CD14-positive monocyte (primary cell): ENCODE measurements around the gene FAM83G. TPM values are rescaled to one million over a fixed set of nuclear protein-coding genes. Genes with fewer than 3 reads are reported as not detected.

Experiments
- DNase-seq, 3 donors: peaks; one replicate each; pipeline ENCODE4 v3.0.0-alpha.2; 2011 to 2022
- H2AFZ ChIP-seq: 2 replicates; pipeline ENCODE4 v1.6.0; 2012; ENCODE audit warnings: mild to moderate bottlenecking, low read depth, low read length, inconsistent platforms; ENCODE audit not compliant: insufficient read depth, poor library complexity, severe bottlenecking
- H3K27ac ChIP-seq, 2 donors: 1 replicate in 1 of 2; 2 replicates in 1 of 2; pipeline ENCODE4 v1.5.1; 2012 to 2013; ENCODE audit warnings: low read length in 2 of 2, control low read depth in 1 of 2, inconsistent platforms in 1 of 2, low read depth in 1 of 2, mild to moderate bottlenecking in 1 of 2
- H3K27me3 ChIP-seq, 2 donors: one replicate each; pipeline versions ENCODE4 v1.6.0 to v1.6.1; 2011 to 2013; ENCODE audit warnings: low read length in 2 of 2; ENCODE audit not compliant: control insufficient read depth in 2 of 2, insufficient read depth in 2 of 2
- H3K36me3 ChIP-seq, 2 donors: replicated peaks in 1 of 2; 1 replicate in 1 of 2; 2 replicates in 1 of 2; pipeline versions ENCODE4 v1.5.1 to v1.6.1; 2012 to 2013; ENCODE audit warnings: low read length in 2 of 2, control low read depth in 1 of 2, inconsistent platforms in 1 of 2, mild to moderate bottlenecking in 1 of 2; ENCODE audit not compliant: insufficient read depth in 2 of 2, control insufficient read depth in 1 of 2
- H3K4me1 ChIP-seq, 2 donors: 1 replicate in 1 of 2; 2 replicates in 1 of 2; pipeline versions ENCODE4 v1.5.1 to v1.6.1; 2012 to 2013; ENCODE audit warnings: low read length in 2 of 2, control low read depth in 1 of 2, inconsistent platforms in 1 of 2, mild to moderate bottlenecking in 1 of 2, moderate library complexity in 1 of 2; ENCODE audit not compliant: insufficient read depth in 2 of 2, control insufficient read depth in 1 of 2
- H3K4me2 ChIP-seq: replicated peaks from 2 replicates; pipeline ENCODE3; 2012; ENCODE audit warnings: low read length, moderate library complexity, mild to moderate bottlenecking; ENCODE audit not compliant: poor library complexity, severe bottlenecking; ENCODE audit errors: extremely low read depth
- H3K4me3 ChIP-seq, 3 experiments: fragments of 200-600 bp in 1 of 3; sonication (generic) in 1 of 3; replicated peaks in 1 of 3; 1 replicate in 2 of 3; 2 replicates in 1 of 3; pipeline ENCODE4 v1.5.1; 2011 to 2013; ENCODE audit warnings: low read length in 3 of 3, mild to moderate bottlenecking in 3 of 3, control low read depth in 2 of 3, low read depth in 2 of 3, inconsistent platforms in 1 of 3, moderate library complexity in 1 of 3
- H3K79me2 ChIP-seq: 2 replicates; pipeline ENCODE4 v1.6.0; 2012; ENCODE audit warnings: mild to moderate bottlenecking, control low read depth, inconsistent platforms, low read length, moderate library complexity; ENCODE audit not compliant: insufficient read depth
- H3K9ac ChIP-seq: 2 replicates; pipeline ENCODE4 v1.6.0; 2017; ENCODE audit warnings: low read length, mild to moderate bottlenecking; ENCODE audit not compliant: insufficient read depth, poor library complexity, severe bottlenecking
- H3K9me3 ChIP-seq, 2 donors: replicated peaks in 1 of 2; 1 replicate in 1 of 2; 2 replicates in 1 of 2; pipeline versions ENCODE4 v1.5.1 to v1.6.1; 2012 to 2013; ENCODE audit warnings: low read length in 2 of 2, control low read depth in 1 of 2; ENCODE audit not compliant: control insufficient read depth in 1 of 2, insufficient read depth in 1 of 2
- H4K20me1 ChIP-seq: 2 replicates; pipeline ENCODE4 v1.6.0; 2012; ENCODE audit warnings: mild to moderate bottlenecking, low read length, control low read depth, moderate library complexity; ENCODE audit not compliant: insufficient read depth
- H3K27ac Mint-ChIP-seq, 7 donors: one replicate each; pipeline ENCODE4 v1.8.0; 2020; ENCODE audit warnings: mild to moderate bottlenecking in 7 of 7, mixed read lengths in 7 of 7, moderate library complexity in 6 of 7, inconsistent platforms in 2 of 7
- H3K27me3 Mint-ChIP-seq, 3 donors: one replicate each; pipeline ENCODE4 v1.8.0; 2021 to 2022; ENCODE audit warnings: low read depth in 3 of 3, mild to moderate bottlenecking in 3 of 3, mixed read lengths in 3 of 3, moderate library complexity in 3 of 3, inconsistent platforms in 1 of 3
- H3K36me3 Mint-ChIP-seq, 2 donors: one replicate each; pipeline ENCODE4 v1.8.0; 2020; ENCODE audit warnings: mixed read lengths in 2 of 2, inconsistent platforms in 1 of 2, mild to moderate bottlenecking in 1 of 2
- H3K4me1 Mint-ChIP-seq: one replicate; pipeline ENCODE4 v1.8.0; 2020; ENCODE audit warnings: mild to moderate bottlenecking, mixed read lengths
- H3K4me3 Mint-ChIP-seq, 2 donors: one replicate each; pipeline ENCODE4 v1.8.0; 2020; ENCODE audit warnings: mild to moderate bottlenecking in 2 of 2, mixed read lengths in 2 of 2, moderate library complexity in 1 of 2
- H3K9me3 Mint-ChIP-seq, 7 donors: one replicate each; pipeline ENCODE4 v1.8.0; 2020 to 2022; ENCODE audit warnings: mixed read lengths in 7 of 7, mild to moderate bottlenecking in 6 of 7, moderate library complexity in 6 of 7, inconsistent platforms in 2 of 7
- CTCF ChIP-seq: fragments of 200-600 bp; IDR thresholded peaks from one replicate; pipeline ENCODE4 v1.8.0; 2022; ENCODE audit warnings: antibody characterized with exemption, mild to moderate bottlenecking
- WGBS: methylation state at CpG from one replicate; pipeline ENCODE4 v1.1.5; 2013; ENCODE audit warnings: missing lambda C conversion rate; ENCODE audit not compliant: insufficient coverage; 5-methylcytosine and 5-hydroxymethylcytosine counted together
- intact Hi-C, 2 donors: fragments of 100-400 bp; cut with micrococcal nuclease; formaldehyde crosslinking; loops; one replicate each; pipeline versions ENCODE4 v1.15.0 to v1.15.1; 2023
- polyA plus RNA-seq, 3 donors: library from polyadenylated mRNA; depleted of rRNA in 1 of 3; unstranded in 2 of 3; stranded (reverse) in 1 of 3; fragments of 300-500 nt in 2 of 3; fragments of >200 nt in 1 of 3; fragmentation: Illumina TruSeq in 2 of 3; gene quantifications; 1 replicate in 2 of 3; 2 replicates in 1 of 3; pipeline ENCODE4 v1.2.3, GENCODE V29; 2012 to 2021

FAM83G gene
- polyA plus RNA-seq, 3 donors, result 0.04 to 0.17 (median 0.08) TPM

GRCh38 chr17:19005789-19006430, 1.3 kb upstream of the FAM83G start:
- Histone ChIP-seq H3K9me3 (no peaks in the 10 kb centered on the region), H3K4me3 (no peak overlapping the region), H3K27ac (no peak overlapping the region), H3K36me3 (no peaks in the 10 kb centered on the region), H2AFZ (no peak overlapping the region), H4K20me1 (no peaks in the 10 kb centered on the region), H3K9ac (no peak overlapping the region), H3K4me2 (no peak overlapping the region), H3K79me2 (no peaks in the 10 kb centered on the region), H3K4me1 (peaks cover 5 to 24% of the 10 kb centered on the region in 2 donors), H3K27me3 (peaks cover 0 to 34% of the 10 kb centered on the region in 2 donors)
- intact Hi-C loops, result loop anchor here in 1 of 2 donors (10.0 kb wide), 1 partner anchor 51 kb away; the partner anchor contains the start of gene SLC5A10
- peak overlapping the region in 1 of 2 donors; percentile 27 for H3K4me3 Mint-ChIP-seq
- H3K27ac Mint-ChIP-seq, result peak overlapping the region in 2 of 7 donors; percentile 17 to 40
- H3K27me3 Mint-ChIP-seq, result peaks cover 26 to 50% (median 36%) of the 10 kb centered on the region in 3 donors
- peaks cover 0 to 12% (median 2%) of the 10 kb centered on the region in 7 donors for H3K9me3 Mint-ChIP-seq
- WGBS, result no CpG with 5 or more reads among the region's 4 CpGs
- peaks cover 0 to 3% of the 10 kb centered on the region in 2 donors for H3K36me3 Mint-ChIP-seq
- H3K4me1 Mint-ChIP-seq, result peaks cover 12% of the 10 kb centered on the region
- no peak for TF ChIP-seq CTCF
- DNase-seq, result no peak

- H3K79me2 ChIP-seq, result no peaks in the 10 kb centered on the region
- H3K4me2 ChIP-seq, result peak overlapping the region; percentile 79
- peaks cover 0 to 12% (median 2%) of the 10 kb centered on the region in 7 donors for H3K9me3 Mint-ChIP-seq
- intact Hi-C loops, result loop anchor here in 1 of 2 donors (10.0 kb wide), 1 partner anchor 50 kb away; the partner anchor contains the start of gene SLC5A10
- H3K4me3 Mint-ChIP-seq, result peak overlapping the region; percentile 62 to 82
- H3K4me1 ChIP-seq, result peaks cover 5 to 24% of the 10 kb centered on the region in 2 donors
- H3K9ac ChIP-seq, result peak overlapping the region; percentile 70
- peaks cover 12% of the 10 kb centered on the region for H3K4me1 Mint-ChIP-seq
- no peak for TF ChIP-seq CTCF
- peak overlapping the region in 3 of 7 donors; percentile 40 to 62 (median 41) for H3K27ac Mint-ChIP-seq
- no peak overlapping the region for H3K27ac ChIP-seq
- H3K36me3 ChIP-seq, result no peaks in the 10 kb centered on the region
- 93% methylated on average over 7 of the region's 13 CpGs for WGBS
- peak overlapping the region; percentile 4 for H2AFZ ChIP-seq
- H3K27me3 Mint-ChIP-seq, result peaks cover 22 to 53% (median 38%) of the 10 kb centered on the region in 3 donors
- peaks cover 0 to 3% of the 10 kb centered on the region in 2 donors for H3K36me3 Mint-ChIP-seq
- H3K4me3 ChIP-seq, result peak overlapping the region in 1 of 3 experiments; percentile 73
- no peaks in the 10 kb centered on the region for H3K9me3 ChIP-seq
- H4K20me1 ChIP-seq, result no peaks in the 10 kb centered on the region
- H3K27me3 ChIP-seq, result peaks cover 0 to 34% of the 10 kb centered on the region in 2 donors
- no peak for DNase-seq
Observed at GRCh38 chr17:19005137-19005773, 691 bp upstream of the FAM83G start.
